ENCODE results near the gene GLOD5.

The GLOD5 gene

GRCh38 chrX:48715876-48716502 lies 45.6 kb upstream of the GLOD5 start:
- no peak for DNase-seq
- no peak overlapping the region for H3K27ac ChIP-seq
- in situ Hi-C loops (cut with HindIII; ENCODE audit: low pct_ligation_motif_present, low sequenced_read_pairs), result no loop called here

DNA sequence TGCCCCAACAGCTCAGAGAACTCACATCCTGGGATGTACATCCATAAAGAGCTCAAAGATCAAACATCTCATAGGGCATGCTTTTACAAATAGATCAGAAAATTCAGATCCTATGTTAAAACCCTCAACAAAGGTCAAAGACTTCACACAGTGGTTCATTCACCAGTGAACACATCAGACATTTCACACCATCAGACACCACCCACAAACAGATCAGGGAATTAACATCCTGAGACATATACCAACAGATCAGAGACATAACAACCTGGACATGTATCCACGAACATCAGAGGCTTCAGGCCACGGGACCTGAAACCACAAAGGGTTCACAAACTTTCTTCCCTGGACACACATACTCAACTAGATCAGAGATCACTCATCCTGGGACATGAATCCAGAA lies 41.6 kb upstream of the GLOD5 start:
- in situ Hi-C loops (cut with HindIII; ENCODE audit: low pct_ligation_motif_present, low sequenced_read_pairs), result no loop called here
- no peaks in the 10 kb centered on the region for H3K36me3 ChIP-seq (replicated peaks)
- no peaks in the 10 kb centered on the region for H3K27me3 ChIP-seq (replicated peaks)
- TF ChIP-seq, protein P1, sequence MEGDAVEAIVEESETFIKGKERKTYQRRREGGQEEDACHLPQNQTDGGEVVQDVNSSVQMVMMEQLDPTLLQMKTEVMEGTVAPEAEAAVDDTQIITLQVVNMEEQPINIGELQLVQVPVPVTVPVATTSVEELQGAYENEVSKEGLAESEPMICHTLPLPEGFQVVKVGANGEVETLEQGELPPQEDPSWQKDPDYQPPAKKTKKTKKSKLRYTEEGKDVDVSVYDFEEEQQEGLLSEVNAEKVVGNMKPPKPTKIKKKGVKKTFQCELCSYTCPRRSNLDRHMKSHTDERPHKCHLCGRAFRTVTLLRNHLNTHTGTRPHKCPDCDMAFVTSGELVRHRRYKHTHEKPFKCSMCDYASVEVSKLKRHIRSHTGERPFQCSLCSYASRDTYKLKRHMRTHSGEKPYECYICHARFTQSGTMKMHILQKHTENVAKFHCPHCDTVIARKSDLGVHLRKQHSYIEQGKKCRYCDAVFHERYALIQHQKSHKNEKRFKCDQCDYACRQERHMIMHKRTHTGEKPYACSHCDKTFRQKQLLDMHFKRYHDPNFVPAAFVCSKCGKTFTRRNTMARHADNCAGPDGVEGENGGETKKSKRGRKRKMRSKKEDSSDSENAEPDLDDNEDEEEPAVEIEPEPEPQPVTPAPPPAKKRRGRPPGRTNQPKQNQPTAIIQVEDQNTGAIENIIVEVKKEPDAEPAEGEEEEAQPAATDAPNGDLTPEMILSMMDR (IDR thresholded peaks at IDR 0.05; ENCODE audit: low read depth, low read length, missing control alignments), result no peak
- no peak overlapping the region for H3K27ac ChIP-seq
- DNase-seq, result no peak
- H3K4me3 ChIP-seq (ENCODE audit: low read depth, low read length), result no peak overlapping the region

More at GRCh38 chrX:48715876-48716502, 45.6 kb upstream of the GLOD5 start:
- Histone ChIP-seq H3K4me3 (ENCODE audit: low read depth, low read length) (no peak overlapping the region), H3K27me3 (replicated peaks) (no peaks in the 10 kb centered on the region), H3K36me3 (replicated peaks) (no peaks in the 10 kb centered on the region)
- TF ChIP-seq, protein P1 (IDR thresholded peaks at IDR 0.05; ENCODE audit: low read depth, low read length, missing control alignments), result no peak

DNA sequence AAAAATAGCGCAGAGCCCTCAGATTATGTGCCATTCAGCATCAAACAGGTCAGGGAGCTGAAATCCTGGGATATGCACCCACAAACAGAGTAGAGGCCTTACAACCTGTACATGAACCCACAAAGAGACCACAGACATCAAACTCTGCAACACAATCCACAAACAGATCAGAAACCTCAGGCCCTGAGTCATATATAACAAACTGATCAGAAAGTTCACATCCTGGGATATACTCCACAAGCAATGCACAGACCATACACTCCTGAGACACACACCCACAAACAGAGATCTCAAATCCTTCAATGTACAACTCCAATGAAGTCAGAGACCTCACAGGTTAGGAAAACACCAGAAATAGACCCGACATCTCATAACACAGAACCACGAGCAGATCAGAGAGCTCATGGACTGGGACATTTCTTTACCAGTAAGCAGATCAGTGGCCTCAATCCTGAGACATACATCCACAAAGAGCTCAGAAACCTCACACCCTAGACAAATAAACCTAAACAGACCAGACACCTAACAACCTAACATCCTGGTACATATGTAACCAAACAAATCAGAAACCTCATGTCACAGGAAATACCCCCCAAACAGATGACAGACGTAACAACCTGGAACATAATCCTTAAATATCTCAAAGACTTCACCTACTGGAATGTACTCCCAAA lies 40.8 kb upstream of the GLOD5 start:
- no peak for DNase-seq
- Histone ChIP-seq H3K27ac (no peak overlapping the region), H3K27me3 (replicated peaks) (no peaks in the 10 kb centered on the region), H3K36me3 (replicated peaks) (no peaks in the 10 kb centered on the region), H3K4me3 (ENCODE audit: low read depth, low read length) (no peak overlapping the region)
- TF ChIP-seq, protein P1 (IDR thresholded peaks at IDR 0.05; ENCODE audit: low read depth, low read length, missing control alignments), result no peak
- in situ Hi-C loops (cut with HindIII; ENCODE audit: low pct_ligation_motif_present, low sequenced_read_pairs), result no loop called here

DNA sequence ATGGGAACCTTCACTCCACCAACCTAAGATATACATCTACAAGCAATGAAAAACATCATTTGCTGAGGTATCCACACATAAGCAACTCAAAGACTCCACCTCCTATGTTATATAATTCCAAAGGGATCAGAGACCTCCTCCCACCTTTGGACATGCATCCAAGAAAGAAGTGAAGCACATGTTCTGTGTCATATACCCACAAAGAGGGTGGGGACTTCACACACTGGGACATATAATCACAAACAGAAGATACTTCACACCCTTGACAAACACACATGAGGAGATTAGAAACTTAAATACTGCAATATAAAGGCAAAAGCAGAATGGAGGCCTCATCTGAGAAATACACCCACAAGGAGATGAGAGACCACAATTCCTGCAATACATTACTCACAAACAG lies 39.6 kb upstream of the GLOD5 start:
- in situ Hi-C loops (cut with HindIII; ENCODE audit: low pct_ligation_motif_present, low sequenced_read_pairs), result no loop called here
- no peaks in the 10 kb centered on the region for H3K27me3 ChIP-seq (replicated peaks)
- no peak overlapping the region for H3K4me3 ChIP-seq (ENCODE audit: low read depth, low read length)
- no peaks in the 10 kb centered on the region for H3K36me3 ChIP-seq (replicated peaks)
- no peak for DNase-seq
- TF ChIP-seq, protein P1 (IDR thresholded peaks at IDR 0.05; ENCODE audit: low read depth, low read length, missing control alignments), result no peak
- no peak overlapping the region for H3K27ac ChIP-seq

DNA sequence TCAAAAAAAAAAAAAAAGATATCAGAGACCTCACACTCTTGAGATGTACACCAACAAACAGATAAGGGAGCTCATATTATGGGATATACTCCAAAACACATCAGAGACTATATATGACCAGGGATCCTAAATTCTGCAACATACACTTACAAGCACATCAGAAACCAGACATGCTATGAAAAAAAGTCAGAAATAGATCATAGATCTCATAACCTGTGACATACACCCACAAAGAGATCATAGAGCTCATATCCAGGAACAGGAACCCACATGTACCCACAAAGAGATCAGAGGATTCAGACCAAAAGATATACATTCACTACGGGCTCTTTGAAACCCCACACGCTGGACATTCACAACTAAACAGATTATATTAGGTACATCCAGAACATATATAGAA lies 35.0 kb upstream of the GLOD5 start:
- Histone ChIP-seq H3K4me3 (ENCODE audit: low read depth, low read length) (no peak overlapping the region), H3K27me3 (replicated peaks) (no peaks in the 10 kb centered on the region), H3K36me3 (replicated peaks) (no peaks in the 10 kb centered on the region), H3K27ac (no peak overlapping the region)
- in situ Hi-C loops (cut with HindIII; ENCODE audit: low pct_ligation_motif_present, low sequenced_read_pairs), result no loop called here
- DNase-seq, result no peak
- TF ChIP-seq, protein P1 (IDR thresholded peaks at IDR 0.05; ENCODE audit: low read depth, low read length, missing control alignments), result no peak

All from brain microvascular endothelial cell (primary cell).